WTC11 (cell line): ENCODE measurements around the gene PTPN6. TPM values are rescaled to one million over a fixed set of nuclear protein-coding genes. Genes with fewer than 3 reads are reported as not detected.

ENCODE experiments used
- ATAC-seq: fragments of 200-7000 bp; cut with Tn5 transposase; 2 replicates; pipeline ENCODE4 v1.10.0; 2021; ENCODE audit warnings: mild to moderate bottlenecking, moderate library complexity
- CTCF ChIA-PET: fragments of 300-600 bp; sonication (Branson Sonifier 250); formaldehyde crosslinking; loops from one replicate; lab custom pipeline; 2021; ENCODE audit warnings: antibody characterized with exemption; lab: Charles Lee
- POLR2A ChIA-PET: fragments of 350-600 bp; sonication (Branson Sonifier 250); formaldehyde crosslinking; loops from one replicate; lab custom pipeline; 2021; ENCODE audit warnings: antibody characterized with exemption; lab: Charles Lee
- DNase-seq: peaks from one replicate; pipeline ENCODE4 v3.0.0; 2021; ENCODE audit warnings: low spot score
- H3K27ac Mint-ChIP-seq: 2 replicates; pipeline ENCODE4 v1.8.0; 2021; ENCODE audit warnings: mixed read lengths
- H3K27me3 Mint-ChIP-seq: 2 replicates; pipeline ENCODE4 v1.8.0; 2021; ENCODE audit warnings: low read depth, mild to moderate bottlenecking, moderate library complexity, mixed read lengths
- H3K36me3 Mint-ChIP-seq: 2 replicates; pipeline ENCODE4 v1.8.0; 2021; ENCODE audit warnings: mixed read lengths
- H3K4me1 Mint-ChIP-seq: 2 replicates; pipeline ENCODE4 v1.8.0; 2022; ENCODE audit warnings: mixed read lengths
- H3K4me3 Mint-ChIP-seq: 2 replicates; pipeline ENCODE4 v1.8.0; 2021; ENCODE audit warnings: mild to moderate bottlenecking, moderate library complexity, mixed read lengths
- H3K9me3 Mint-ChIP-seq: 2 replicates; pipeline ENCODE4 v1.8.0; 2021; ENCODE audit warnings: mixed read lengths
- EMX1 ChIP-seq: fragments of 250-450 bp; sonication (Bioruptor Pico); IDR thresholded peaks from 2 replicates; pipeline ENCODE4 v1.8.0; 2021; ENCODE audit warnings: mild to moderate bottlenecking
- FOXP1 ChIP-seq: sonication (generic); formaldehyde crosslinking; IDR thresholded peaks from 2 replicates; pipeline ENCODE4 v1.8.0; 2022; ENCODE audit warnings: missing genetic modification reagents, mild to moderate bottlenecking, moderate library complexity, borderline replicate concordance
- IRF2 ChIP-seq: sonication (generic); formaldehyde crosslinking; IDR thresholded peaks from 2 replicates; pipeline ENCODE4 v1.8.0; 2022; ENCODE audit warnings: low read depth, missing genetic modification reagents, borderline replicate concordance
- JUN ChIP-seq: sonication (generic); formaldehyde crosslinking; IDR thresholded peaks from 2 replicates; pipeline ENCODE4 v1.8.0; 2023; ENCODE audit warnings: mild to moderate bottlenecking, missing genetic modification reagents
- KAT7 ChIP-seq: sonication (generic); formaldehyde crosslinking; IDR thresholded peaks from 2 replicates; pipeline ENCODE4 v1.8.1; 2023; ENCODE audit warnings: missing genetic modification reagents, mild to moderate bottlenecking, borderline replicate concordance
- NFATC4 ChIP-seq: fragments of 250-450 bp; sonication (Bioruptor Pico); IDR thresholded peaks from 2 replicates; pipeline ENCODE4 v1.9.0; 2021; ENCODE audit warnings: mild to moderate bottlenecking
- NFYB ChIP-seq: sonication (generic); formaldehyde crosslinking; conservative IDR thresholded peaks from 2 replicates; pipeline ENCODE4 v1.8.0; 2022; ENCODE audit warnings: low read depth, missing genetic modification reagents
- PRRX2 ChIP-seq: fragments of 250-450 bp; sonication (Bioruptor Pico); IDR thresholded peaks from 2 replicates; pipeline ENCODE4 v1.8.0; 2021; ENCODE audit warnings: mild to moderate bottlenecking
- SP1 ChIP-seq: sonication (generic); formaldehyde crosslinking; conservative IDR thresholded peaks from 2 replicates; pipeline ENCODE4 v1.8.1; 2022; ENCODE audit warnings: missing genetic modification reagents
- ZNF121 ChIP-seq: sonication (generic); formaldehyde crosslinking; IDR thresholded peaks from 2 replicates; pipeline ENCODE4 v1.8.0; 2023; ENCODE audit warnings: missing genetic modification reagents
- ZNF138 ChIP-seq: sonication (generic); formaldehyde crosslinking; conservative IDR thresholded peaks from 2 replicates; pipeline ENCODE4 v1.8.1; 2022; ENCODE audit warnings: mild to moderate bottlenecking, moderate library complexity, missing genetic modification reagents
- ZNF416 ChIP-seq: fragments of 250-450 bp; sonication (Bioruptor Pico); IDR thresholded peaks from 2 replicates; pipeline ENCODE4 v1.9.0; 2021; ENCODE audit warnings: mild to moderate bottlenecking, inconsistent platforms
- ZNF671 ChIP-seq: fragments of 250-450 bp; sonication (Bioruptor Pico); IDR thresholded peaks from 2 replicates; pipeline ENCODE4 v1.8.0; 2021; ENCODE audit warnings: mild to moderate bottlenecking
- total RNA-seq: library from RNA; stranded (reverse); gene quantifications from 3 replicates; pipeline ENCODE4 v1.2.3, GENCODE V29; 2021
- TF ChIP-seq, protein P1 (sequence below): sonication (generic); formaldehyde crosslinking; IDR thresholded peaks from 2 replicates; pipeline ENCODE4 v1.8.1; 2023; ENCODE audit warnings: mild to moderate bottlenecking, missing genetic modification reagents, borderline replicate concordance
- TF ChIP-seq, protein P2 (sequence below): fragments of 250-450 bp; sonication (Bioruptor Pico); IDR thresholded peaks from 2 replicates; pipeline ENCODE4 v1.9.0; 2021; ENCODE audit warnings: mild to moderate bottlenecking
- TF ChIP-seq, protein P3 (sequence below): fragments of 200-600 bp; IDR thresholded peaks from 2 replicates; pipeline ENCODE4 v1.8.0; 2022; ENCODE audit warnings: antibody characterized with exemption
- TF ChIP-seq, protein P4 (sequence below): sonication (generic); formaldehyde crosslinking; IDR thresholded peaks from 2 replicates; pipeline ENCODE4 v1.8.0; 2022; ENCODE audit warnings: mild to moderate bottlenecking, missing genetic modification reagents

Gene PTPN6
- total RNA-seq, 1 experiment from 2014 or later: 27.1 TPM

DNA sequence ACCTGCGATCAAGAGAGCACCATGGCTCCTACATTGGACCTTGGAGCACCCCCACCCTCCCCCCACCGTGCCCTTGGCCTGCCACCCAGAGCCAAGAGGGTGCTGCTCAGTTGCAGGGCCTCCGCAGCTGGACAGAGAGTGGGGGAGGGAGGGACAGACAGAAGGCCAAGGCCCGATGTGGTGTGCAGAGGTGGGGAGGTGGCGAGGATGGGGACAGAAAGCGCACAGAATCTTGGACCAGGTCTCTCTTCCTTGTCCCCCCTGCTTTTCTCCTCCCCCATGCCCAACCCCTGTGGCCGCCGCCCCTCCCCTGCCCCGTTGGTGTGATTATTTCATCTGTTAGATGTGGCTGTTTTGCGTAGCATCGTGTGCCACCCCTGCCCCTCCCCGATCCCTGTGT is 9.4 kb upstream of the PTPN6 start:
- no peak overlapping the region for H3K4me3 Mint-ChIP-seq
- no peak for TF ChIP-seq FOXP1
- TF ChIP-seq ZNF121: no peak
- TF ChIP-seq, all 79 proteins: peak for 0
- POLR2A ChIA-PET: interaction anchor here (0.8 to 6.2 kb wide), 4 partner anchors 16 to 28 kb away, joined by 3 to 167 read pairs (median 34); no protein-coding TSS in a partner anchor
- Mint-ChIP-seq H3K4me1 (peaks cover 48% of the 10 kb centered on the region), H3K36me3 (peaks cover 15% of the 10 kb centered on the region), H3K27me3 (no peaks in the 10 kb centered on the region), H3K27ac (no peak overlapping the region), H3K9me3 (no peaks in the 10 kb centered on the region)
- CTCF ChIA-PET: interaction anchor here (1.3 to 5.5 kb wide), 2 partner anchors 16 to 70 kb away, joined by 4 to 53 read pairs; partner anchors contain the start of gene SPSB2
- DNase-seq (no peak), ATAC-seq (no peak)

DNA sequence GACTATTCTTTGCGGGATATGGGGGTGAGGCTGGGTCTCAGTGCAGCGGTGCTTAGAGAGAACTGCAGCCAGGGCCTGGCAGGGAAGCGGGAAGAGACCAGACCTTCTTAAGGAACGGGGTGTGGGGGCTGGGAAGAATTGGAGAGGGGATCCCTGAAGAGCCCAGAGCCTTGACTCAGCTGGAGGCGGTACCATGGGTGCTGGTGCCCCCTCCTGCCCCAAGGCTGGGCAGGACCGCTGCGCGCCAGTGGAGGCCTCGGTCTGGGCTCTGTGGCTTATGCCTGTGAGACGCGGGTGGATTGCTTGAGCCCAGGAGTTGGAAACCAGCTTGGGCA is 8.9 kb upstream of the PTPN6 start:
- TF ChIP-seq PRRX2 (0 out of 2 replicates have a peak, but pooled peaks have one; percentile 47), NFYB (CRISPR knock-in tag) (no peak)
- Mint-ChIP-seq H3K27ac (peak overlapping the region; percentile 99), H3K4me3 (no peak overlapping the region), H3K4me1 (peaks cover 49% of the 10 kb centered on the region), H3K27me3 (no peaks in the 10 kb centered on the region), H3K9me3 (no peaks in the 10 kb centered on the region), H3K36me3 (peaks cover 15% of the 10 kb centered on the region)
- ATAC-seq: no peak
- ChIA-PET CTCF (interaction anchor here (1.0 to 5.7 kb wide), 2 partner anchors 17 to 20 kb away, joined by 3 to 296 read pairs; no protein-coding TSS in a partner anchor), POLR2A (interaction anchor here (2.7 to 6.2 kb wide), 3 partner anchors 17 to 166 kb away, joined by 19 to 167 read pairs (median 66); partner anchors contain the start of gene C1RL)
- no peak for DNase-seq

DNA sequence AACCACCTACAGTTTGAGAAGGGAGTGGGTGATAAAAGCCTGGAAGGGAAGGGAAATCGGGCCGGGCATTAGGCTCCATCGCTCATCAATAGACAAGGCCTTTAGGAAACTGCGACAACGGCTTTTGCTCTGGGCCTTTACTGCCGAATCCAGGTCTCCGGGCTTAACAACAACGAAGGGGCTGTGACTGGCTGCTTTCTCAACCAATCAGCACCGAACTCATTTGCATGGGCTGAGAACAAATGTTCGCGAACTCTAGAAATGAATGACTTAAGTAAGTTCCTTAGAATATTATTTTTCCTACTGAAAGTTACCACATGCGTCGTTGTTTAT is 7.8 kb upstream of the PTPN6 start:
- H3K36me3 Mint-ChIP-seq: peaks cover 15% of the 10 kb centered on the region
- DNase-seq (peak; percentile 77), ATAC-seq (peak; percentile 24)
- 0 out of 2 replicates have a peak, but pooled peaks have one; percentile 0 for TF ChIP-seq NFATC4
- no peak; the same call in 1 of the 2 replicates for TF ChIP-seq EMX1
- TF ChIP-seq, protein P1, sequence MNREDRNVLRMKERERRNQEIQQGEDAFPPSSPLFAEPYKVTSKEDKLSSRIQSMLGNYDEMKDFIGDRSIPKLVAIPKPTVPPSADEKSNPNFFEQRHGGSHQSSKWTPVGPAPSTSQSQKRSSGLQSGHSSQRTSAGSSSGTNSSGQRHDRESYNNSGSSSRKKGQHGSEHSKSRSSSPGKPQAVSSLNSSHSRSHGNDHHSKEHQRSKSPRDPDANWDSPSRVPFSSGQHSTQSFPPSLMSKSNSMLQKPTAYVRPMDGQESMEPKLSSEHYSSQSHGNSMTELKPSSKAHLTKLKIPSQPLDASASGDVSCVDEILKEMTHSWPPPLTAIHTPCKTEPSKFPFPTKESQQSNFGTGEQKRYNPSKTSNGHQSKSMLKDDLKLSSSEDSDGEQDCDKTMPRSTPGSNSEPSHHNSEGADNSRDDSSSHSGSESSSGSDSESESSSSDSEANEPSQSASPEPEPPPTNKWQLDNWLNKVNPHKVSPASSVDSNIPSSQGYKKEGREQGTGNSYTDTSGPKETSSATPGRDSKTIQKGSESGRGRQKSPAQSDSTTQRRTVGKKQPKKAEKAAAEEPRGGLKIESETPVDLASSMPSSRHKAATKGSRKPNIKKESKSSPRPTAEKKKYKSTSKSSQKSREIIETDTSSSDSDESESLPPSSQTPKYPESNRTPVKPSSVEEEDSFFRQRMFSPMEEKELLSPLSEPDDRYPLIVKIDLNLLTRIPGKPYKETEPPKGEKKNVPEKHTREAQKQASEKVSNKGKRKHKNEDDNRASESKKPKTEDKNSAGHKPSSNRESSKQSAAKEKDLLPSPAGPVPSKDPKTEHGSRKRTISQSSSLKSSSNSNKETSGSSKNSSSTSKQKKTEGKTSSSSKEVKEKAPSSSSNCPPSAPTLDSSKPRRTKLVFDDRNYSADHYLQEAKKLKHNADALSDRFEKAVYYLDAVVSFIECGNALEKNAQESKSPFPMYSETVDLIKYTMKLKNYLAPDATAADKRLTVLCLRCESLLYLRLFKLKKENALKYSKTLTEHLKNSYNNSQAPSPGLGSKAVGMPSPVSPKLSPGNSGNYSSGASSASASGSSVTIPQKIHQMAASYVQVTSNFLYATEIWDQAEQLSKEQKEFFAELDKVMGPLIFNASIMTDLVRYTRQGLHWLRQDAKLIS (CRISPR knock-in tag): no peak
- 0 out of 2 replicates have a peak, but pooled peaks have one; percentile 2 for TF ChIP-seq KAT7 (CRISPR knock-in tag)
- TF ChIP-seq, protein P2, sequence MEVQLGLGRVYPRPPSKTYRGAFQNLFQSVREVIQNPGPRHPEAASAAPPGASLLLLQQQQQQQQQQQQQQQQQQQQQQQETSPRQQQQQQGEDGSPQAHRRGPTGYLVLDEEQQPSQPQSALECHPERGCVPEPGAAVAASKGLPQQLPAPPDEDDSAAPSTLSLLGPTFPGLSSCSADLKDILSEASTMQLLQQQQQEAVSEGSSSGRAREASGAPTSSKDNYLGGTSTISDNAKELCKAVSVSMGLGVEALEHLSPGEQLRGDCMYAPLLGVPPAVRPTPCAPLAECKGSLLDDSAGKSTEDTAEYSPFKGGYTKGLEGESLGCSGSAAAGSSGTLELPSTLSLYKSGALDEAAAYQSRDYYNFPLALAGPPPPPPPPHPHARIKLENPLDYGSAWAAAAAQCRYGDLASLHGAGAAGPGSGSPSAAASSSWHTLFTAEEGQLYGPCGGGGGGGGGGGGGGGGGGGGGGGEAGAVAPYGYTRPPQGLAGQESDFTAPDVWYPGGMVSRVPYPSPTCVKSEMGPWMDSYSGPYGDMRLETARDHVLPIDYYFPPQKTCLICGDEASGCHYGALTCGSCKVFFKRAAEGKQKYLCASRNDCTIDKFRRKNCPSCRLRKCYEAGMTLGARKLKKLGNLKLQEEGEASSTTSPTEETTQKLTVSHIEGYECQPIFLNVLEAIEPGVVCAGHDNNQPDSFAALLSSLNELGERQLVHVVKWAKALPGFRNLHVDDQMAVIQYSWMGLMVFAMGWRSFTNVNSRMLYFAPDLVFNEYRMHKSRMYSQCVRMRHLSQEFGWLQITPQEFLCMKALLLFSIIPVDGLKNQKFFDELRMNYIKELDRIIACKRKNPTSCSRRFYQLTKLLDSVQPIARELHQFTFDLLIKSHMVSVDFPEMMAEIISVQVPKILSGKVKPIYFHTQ (CRISPR knock-in tag): peak; percentile 58; the same call in 1 of the 2 replicates
- TF ChIP-seq SP1 (CRISPR knock-in tag): no peak
- peak overlapping the region; percentile 99 for H3K27ac Mint-ChIP-seq
- POLR2A ChIA-PET: interaction anchor here (0.9 to 6.2 kb wide), 22 partner anchors 9 to 190 kb away, joined by 3 to 167 read pairs (median 6); partner anchors contain the start of genes C1RL, CDCA3, EMG1 and ENO2
- H3K4me3 Mint-ChIP-seq: peak overlapping the region; percentile 98
- H3K4me1 Mint-ChIP-seq: peaks cover 45% of the 10 kb centered on the region
- CTCF ChIA-PET: interaction anchor here (0.6 to 5.7 kb wide), 11 partner anchors 14 to 201 kb away, joined by 3 to 296 read pairs (median 18); partner anchors contain the start of genes ATN1, C1RL, CDCA3 and SPSB2
- H3K9me3 Mint-ChIP-seq: no peaks in the 10 kb centered on the region
- H3K27me3 Mint-ChIP-seq: no peaks in the 10 kb centered on the region

DNA sequence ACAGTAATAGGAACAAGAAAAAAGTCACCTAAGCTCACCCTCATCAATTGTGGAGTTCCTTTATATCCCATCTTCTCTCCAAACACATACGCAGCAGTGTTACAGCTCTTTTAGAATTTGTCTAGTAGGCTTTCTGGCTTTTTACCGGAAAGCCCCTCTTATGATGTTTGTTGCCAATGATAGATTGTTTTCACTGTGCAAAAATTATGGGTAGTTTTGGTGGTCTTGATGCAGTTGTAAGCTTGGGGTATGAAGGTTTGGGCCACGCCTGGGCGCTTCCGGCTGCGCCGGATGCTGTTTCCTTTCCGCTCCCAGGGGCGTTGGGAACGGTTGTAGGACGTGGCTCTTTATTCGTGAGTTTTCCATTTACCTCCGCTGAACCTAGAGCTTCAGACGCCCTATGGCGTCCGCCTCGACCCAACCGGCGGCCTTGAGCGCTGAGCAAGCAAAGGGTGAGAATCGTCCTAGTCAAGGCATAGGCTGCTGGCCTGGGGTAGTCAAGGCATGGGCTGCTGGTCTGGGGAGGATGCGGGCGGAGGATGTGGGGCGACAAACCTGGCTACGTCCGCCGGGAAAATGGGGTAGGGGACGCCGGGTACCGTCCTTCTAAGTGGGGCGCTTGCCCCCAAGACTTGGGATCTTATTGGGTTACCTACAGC is 7.3 kb upstream of the PTPN6 start, which contains the start of the genes C12orf57 and RNU7-1:
Gene C12orf57 (plus strand): TSS at position 301 of the 659 bp plus-strand sequence. CDS start 100 bp downstream, at position 401.
Gene RNU7-1 (plus strand): TSS at position 95 of the 659 bp plus-strand sequence.
- Mint-ChIP-seq H3K27me3 (no peaks in the 10 kb centered on the region), H3K36me3 (peaks cover 15% of the 10 kb centered on the region), H3K9me3 (no peaks in the 10 kb centered on the region), H3K27ac (peak within 1 kb of the TSS; percentile 99), H3K4me3 (peak within 1 kb of the TSS; percentile 98), H3K4me1 (peaks cover 41% of the 10 kb centered on the region)
- DNase-seq (peak; percentile 76), ATAC-seq (peak; percentile 46)
- CTCF ChIA-PET: interaction anchor here (0.6 to 5.7 kb wide), 19 partner anchors 7 to 201 kb away, joined by 3 to 296 read pairs (median 9); partner anchors contain the start of genes ATN1, C1RL, C1S and CDCA3
- POLR2A ChIA-PET: interaction anchor here (0.6 to 6.2 kb wide), 24 partner anchors 10 to 603 kb away, joined by 3 to 167 read pairs (median 6); partner anchors contain the start of genes C1RL, CDCA3, EMG1 and ENO2
- TF ChIP-seq IRF2 (CRISPR knock-in tag) (peak; percentile 85), ZNF671 (CRISPR knock-in tag) (peak; percentile 99), ZNF138 (CRISPR knock-in tag) (0 out of 2 replicates have a peak, but pooled peaks have one; percentile 37), JUN (CRISPR knock-in tag) (peak; percentile 90), ZNF416 (CRISPR knock-in tag) (peak; percentile 99)
- TF ChIP-seq, protein P3, sequence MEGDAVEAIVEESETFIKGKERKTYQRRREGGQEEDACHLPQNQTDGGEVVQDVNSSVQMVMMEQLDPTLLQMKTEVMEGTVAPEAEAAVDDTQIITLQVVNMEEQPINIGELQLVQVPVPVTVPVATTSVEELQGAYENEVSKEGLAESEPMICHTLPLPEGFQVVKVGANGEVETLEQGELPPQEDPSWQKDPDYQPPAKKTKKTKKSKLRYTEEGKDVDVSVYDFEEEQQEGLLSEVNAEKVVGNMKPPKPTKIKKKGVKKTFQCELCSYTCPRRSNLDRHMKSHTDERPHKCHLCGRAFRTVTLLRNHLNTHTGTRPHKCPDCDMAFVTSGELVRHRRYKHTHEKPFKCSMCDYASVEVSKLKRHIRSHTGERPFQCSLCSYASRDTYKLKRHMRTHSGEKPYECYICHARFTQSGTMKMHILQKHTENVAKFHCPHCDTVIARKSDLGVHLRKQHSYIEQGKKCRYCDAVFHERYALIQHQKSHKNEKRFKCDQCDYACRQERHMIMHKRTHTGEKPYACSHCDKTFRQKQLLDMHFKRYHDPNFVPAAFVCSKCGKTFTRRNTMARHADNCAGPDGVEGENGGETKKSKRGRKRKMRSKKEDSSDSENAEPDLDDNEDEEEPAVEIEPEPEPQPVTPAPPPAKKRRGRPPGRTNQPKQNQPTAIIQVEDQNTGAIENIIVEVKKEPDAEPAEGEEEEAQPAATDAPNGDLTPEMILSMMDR: no peak
- TF ChIP-seq, protein P4, sequence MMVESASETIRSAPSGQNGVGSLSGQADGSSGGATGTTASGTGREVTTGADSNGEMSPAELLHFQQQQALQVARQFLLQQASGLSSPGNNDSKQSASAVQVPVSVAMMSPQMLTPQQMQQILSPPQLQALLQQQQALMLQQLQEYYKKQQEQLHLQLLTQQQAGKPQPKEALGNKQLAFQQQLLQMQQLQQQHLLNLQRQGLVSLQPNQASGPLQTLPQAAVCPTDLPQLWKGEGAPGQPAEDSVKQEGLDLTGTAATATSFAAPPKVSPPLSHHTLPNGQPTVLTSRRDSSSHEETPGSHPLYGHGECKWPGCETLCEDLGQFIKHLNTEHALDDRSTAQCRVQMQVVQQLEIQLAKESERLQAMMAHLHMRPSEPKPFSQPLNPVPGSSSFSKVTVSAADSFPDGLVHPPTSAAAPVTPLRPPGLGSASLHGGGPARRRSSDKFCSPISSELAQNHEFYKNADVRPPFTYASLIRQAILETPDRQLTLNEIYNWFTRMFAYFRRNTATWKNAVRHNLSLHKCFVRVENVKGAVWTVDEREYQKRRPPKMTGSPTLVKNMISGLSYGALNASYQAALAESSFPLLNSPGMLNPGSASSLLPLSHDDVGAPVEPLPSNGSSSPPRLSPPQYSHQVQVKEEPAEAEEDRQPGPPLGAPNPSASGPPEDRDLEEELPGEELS (CRISPR knock-in tag): peak; percentile 23; the same call in 1 of the 2 replicates
